Activated naive CD8-positive, alpha-beta T cell treated with anti-CD3 and anti-CD28 coated beads, Interleukin-2, amount 50 U/mL, for 16 hours (primary cell): ENCODE data around the gene EIF4E1B.

ENCODE experiments used
- DNase-seq: peaks from one replicate; pipeline ENCODE4 v3.0.0-alpha.2; 2020; ENCODE audit warnings: low read depth, low spot score

EIF4E1B gene

GRCh38 chr5:176690911-176691310 is 60.4 kb downstream of the EIF4E1B start:
- no peak for DNase-seq

GRCh38 chr5:176691524-176691923 is 61.0 kb downstream of the EIF4E1B start:
- no peak for DNase-seq

GRCh38 chr5:176692326-176692725 is 61.9 kb downstream of the EIF4E1B start:
- DNase-seq: no peak

GRCh38 chr5:176692839-176693476 is 62.5 kb downstream of the EIF4E1B start:
- DNase-seq: no peak

- DNase-seq: no peak
Observed at GRCh38 chr5:176693477-176693851, 63.0 kb downstream of the EIF4E1B start.

- no peak for DNase-seq
Observed at GRCh38 chr5:176694146-176694545, 63.7 kb downstream of the EIF4E1B start.

GRCh38 chr5:176694631-176695030 is 64.2 kb downstream of the EIF4E1B start:
- no peak for DNase-seq

- DNase-seq: no peak
Observed at GRCh38 chr5:176695073-176695472, 64.6 kb downstream of the EIF4E1B start.
